Measurements from ENCODE around the gene HSPB6. TPM values are rescaled to one million over a fixed set of nuclear protein-coding genes. Genes with fewer than 3 reads are reported as not detected.

The HSPB6 gene
- polyA plus RNA-seq, 1 donor from 2014 or later: not detected

DNA sequence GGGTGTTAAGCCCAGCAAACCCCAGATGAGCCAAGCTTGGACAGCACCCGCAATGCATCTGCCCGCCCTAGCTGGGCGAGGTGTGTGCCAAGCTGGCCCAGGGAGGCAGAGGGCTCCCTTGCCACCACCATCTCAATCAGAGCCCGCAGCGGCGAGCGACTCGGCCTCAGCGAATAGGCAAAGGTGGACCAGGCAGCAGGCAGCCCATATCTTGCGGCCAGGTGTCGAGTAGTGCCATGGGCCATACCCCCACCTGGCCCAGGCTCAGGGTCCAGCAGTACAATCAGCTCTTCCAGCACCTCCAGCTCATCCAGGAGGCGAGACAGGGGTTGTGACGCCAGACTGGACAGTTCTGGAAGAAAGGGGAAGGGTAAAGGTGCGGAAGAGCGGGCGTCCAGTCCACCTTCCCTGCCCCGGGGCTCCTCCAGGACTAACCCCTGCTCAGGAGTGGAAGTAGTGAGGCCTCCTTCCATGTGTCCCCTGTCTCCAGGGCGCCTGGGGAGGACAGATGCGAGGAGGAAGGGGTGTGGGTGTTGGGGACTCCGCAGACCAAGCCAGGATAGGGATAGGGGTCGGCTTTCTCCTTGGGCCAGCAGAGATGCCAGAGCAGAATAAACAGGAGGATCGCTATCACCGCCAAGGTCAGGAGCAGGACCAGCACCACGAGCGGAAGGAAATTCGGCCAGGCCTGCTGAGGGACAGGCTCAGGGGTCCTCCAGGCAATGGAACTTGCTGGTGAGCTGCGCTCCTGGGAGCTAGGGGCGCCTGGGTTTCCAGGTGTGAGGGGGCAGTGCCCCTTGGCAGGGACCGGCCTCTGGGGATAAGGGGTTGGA is 17.3 kb downstream of the HSPB6 start:
- Mint-ChIP-seq H3K36me3 (peaks cover 7% of the 10 kb centered on the region), H3K4me1 (peaks cover 10 to 29% (median 28%) of the 10 kb centered on the region in 3 donors), H3K27ac (peak overlapping the region in 2 of 3 donors; percentile 35 to 43), H3K9me3 (no peaks in the 10 kb centered on the region), H3K27me3 (no peaks in the 10 kb centered on the region), H3K4me3 (peak overlapping the region; percentile 83 to 95 (median 91))

DNA sequence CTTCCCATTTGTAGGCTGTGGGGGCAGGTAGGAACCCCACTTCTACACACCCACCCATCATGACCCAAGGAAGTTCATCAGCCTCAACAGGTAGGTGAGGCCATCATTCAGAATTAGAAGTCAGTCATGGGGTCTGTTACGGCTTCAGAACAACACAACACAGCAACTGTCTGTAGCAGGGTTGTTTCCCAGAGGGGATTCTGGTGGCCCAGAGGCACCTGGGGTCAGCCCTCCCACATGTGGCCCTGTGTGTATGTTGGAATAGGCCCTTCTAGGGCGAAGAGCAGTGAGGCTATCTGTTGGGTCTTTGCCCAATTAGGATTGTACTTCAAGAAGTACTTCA is 18.0 kb downstream of the HSPB6 start:
- Mint-ChIP-seq H3K4me3 (peak overlapping the region in 3 of 4 donors; percentile 17 to 90 (median 60)), H3K4me1 (peaks cover 10 to 25% (median 23%) of the 10 kb centered on the region in 3 donors), H3K36me3 (peaks cover 6% of the 10 kb centered on the region)

DNA sequence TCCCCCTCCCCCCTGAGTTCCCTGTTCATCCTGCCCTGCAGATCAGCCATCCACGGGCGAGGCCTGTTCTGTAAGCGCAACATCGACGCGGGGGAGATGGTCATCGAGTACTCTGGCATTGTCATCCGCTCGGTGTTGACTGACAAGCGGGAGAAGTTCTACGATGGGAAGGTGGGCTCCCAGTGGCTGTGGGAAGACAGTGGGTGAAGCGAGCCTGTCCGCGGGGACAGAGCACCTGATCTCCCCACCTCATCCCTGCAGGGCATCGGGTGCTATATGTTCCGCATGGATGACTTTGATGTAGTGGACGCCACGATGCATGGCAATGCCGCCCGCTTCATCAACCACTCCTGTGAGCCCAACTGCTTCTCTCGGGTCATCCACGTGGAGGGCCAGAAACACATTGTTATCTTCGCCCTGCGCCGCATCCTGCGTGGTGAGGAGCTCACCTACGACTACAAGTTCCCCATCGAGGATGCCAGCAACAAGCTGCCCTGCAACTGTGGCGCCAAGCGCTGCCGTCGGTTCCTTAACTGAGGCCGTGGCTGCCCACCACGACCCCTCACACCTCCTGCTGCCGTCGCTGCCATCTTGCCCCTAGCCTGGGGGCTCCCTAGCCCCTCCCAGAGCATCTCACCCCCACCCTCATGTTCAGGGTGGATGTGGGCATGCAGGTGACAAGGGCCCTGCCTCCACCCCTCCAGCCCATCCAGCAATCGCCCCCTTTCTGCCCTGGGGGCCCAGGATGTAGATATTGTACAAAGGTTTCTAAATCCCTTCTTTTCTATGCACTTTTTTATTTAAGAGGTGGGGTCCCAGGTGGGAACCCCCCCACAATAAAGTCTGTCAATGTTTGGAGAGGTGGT is 18.6 kb downstream of the HSPB6 start:
- H3K4me3 Mint-ChIP-seq: peak overlapping the region in 2 of 4 donors; percentile 60 to 90
- peaks cover 6% of the 10 kb centered on the region for H3K36me3 Mint-ChIP-seq
- H3K27ac Mint-ChIP-seq: peak overlapping the region in 1 of 3 donors; percentile 43

More for the DNA sequence above, 18.0 kb downstream of the HSPB6 start:
- no peaks in the 10 kb centered on the region for H3K9me3 Mint-ChIP-seq
- no peaks in the 10 kb centered on the region for H3K27me3 Mint-ChIP-seq
- H3K27ac Mint-ChIP-seq: peak overlapping the region in 1 of 3 donors; percentile 43

GRCh38 chr19:35736913-35737886 is 19.6 kb downstream of the HSPB6 start:
- no peaks in the 10 kb centered on the region for H3K27me3 Mint-ChIP-seq
- H3K36me3 Mint-ChIP-seq: peaks cover under 1% of the 10 kb centered on the region
- H3K27ac Mint-ChIP-seq: peak overlapping the region; percentile 24 to 86 (median 82)
- peak overlapping the region in 2 of 4 donors; percentile 33 to 65 for H3K4me3 Mint-ChIP-seq
- peaks cover 5 to 14% (median 13%) of the 10 kb centered on the region in 3 donors for H3K4me1 Mint-ChIP-seq
- no peaks in the 10 kb centered on the region for H3K9me3 Mint-ChIP-seq

More for the DNA sequence above, 18.6 kb downstream of the HSPB6 start:
- H3K9me3 Mint-ChIP-seq: no peaks in the 10 kb centered on the region
- H3K27me3 Mint-ChIP-seq: no peaks in the 10 kb centered on the region
- peaks cover 10 to 22% (median 20%) of the 10 kb centered on the region in 3 donors for H3K4me1 Mint-ChIP-seq

DNA sequence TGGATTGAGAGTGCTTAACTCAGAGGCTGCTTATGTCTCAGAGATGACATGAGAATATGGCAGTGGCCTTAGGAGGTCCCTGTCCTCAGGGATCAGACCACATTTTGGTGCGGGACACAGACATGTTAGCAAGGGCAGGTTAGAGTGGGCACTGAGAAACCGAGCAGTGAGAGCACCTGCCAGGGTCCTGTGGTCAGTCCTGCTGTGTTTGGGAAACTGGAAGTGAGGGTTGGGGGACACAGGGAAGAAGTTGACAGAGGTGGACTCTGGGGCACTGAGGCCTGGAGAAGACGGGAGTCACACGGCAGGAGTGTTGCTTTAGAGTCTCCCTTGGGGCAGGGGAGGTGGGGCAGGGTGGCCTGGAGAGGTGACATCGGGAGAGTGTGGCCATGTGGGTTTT is 21.9 kb downstream of the HSPB6 start:
- peak overlapping the region in 2 of 3 donors; percentile 45 to 53 for H3K27ac Mint-ChIP-seq
- no peaks in the 10 kb centered on the region for H3K9me3 Mint-ChIP-seq
- no peaks in the 10 kb centered on the region for H3K27me3 Mint-ChIP-seq
- H3K4me1 Mint-ChIP-seq: peaks cover 4 to 12% (median 12%) of the 10 kb centered on the region in 3 donors
- H3K36me3 Mint-ChIP-seq: no peaks in the 10 kb centered on the region
- H3K4me3 Mint-ChIP-seq: peak overlapping the region in 1 of 4 donors; percentile 61

DNA sequence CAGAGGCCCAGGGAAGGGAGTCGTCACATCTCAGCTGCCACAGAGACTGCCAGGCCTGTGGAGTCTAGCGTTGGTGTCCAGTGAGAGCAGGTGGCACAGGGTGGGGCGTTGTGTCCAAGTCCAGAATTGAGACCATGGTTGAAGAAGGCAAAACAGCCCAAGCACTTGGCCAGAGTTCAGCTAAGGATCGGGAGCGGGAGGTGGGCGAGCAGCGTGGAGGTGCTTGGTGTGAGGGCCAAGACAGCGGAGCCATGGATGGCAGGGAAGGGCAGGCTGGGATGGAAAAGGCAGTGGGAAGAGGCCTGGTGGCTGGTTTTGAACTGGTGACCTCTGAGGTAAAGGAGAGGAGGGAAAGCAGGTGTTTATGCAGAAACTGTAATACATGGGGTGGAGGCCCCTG is 22.6 kb downstream of the HSPB6 start:
- Mint-ChIP-seq H3K4me3 (peak overlapping the region in 1 of 4 donors; percentile 61), H3K4me1 (peaks cover 4 to 12% (median 9%) of the 10 kb centered on the region in 3 donors), H3K27me3 (no peaks in the 10 kb centered on the region), H3K9me3 (no peaks in the 10 kb centered on the region), H3K36me3 (no peaks in the 10 kb centered on the region), H3K27ac (peak overlapping the region in 2 of 3 donors; percentile 45 to 53)

DNA sequence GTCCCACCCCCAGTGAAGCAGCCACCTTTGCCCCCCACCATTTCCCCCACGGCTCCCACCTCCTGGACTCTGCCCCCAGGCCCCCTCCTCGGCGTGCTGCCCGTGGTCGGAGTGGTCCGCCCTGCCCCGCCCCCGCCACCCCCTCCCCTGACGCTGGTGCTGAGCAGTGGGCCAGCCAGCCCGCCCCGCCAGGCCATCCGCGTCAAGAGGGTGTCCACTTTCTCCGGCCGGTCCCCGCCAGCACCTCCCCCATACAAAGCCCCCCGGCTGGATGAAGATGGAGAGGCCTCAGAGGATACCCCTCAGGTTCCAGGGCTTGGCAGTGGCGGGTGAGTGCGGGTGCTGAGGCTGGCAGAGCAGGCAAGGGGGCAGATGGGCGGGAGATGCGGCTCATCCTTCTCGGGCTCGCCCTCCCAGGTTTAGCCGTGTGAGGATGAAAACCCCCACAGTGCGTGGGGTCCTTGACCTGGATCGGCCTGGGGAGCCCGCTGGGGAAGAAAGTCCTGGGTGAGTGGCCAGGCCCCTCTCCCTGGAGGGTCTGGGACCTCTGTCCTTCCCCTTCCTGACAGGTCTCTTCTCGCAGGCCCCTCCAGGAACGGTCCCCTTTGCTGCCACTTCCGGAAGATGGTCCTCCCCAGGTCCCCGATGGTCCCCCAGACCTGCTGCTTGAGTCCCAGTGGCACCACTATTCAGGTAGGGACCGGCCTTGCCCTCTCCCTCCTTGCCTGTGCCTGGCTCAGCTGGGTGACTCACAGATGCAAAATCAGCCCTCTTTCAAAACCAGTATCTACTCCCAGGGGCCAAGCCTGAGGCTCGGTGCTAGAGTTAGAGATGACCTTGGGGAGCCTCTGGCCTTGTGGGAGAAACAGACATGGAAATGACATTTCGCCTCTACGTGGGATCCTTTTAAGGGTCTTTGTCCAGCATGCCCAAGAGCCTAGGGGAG is 23.4 kb downstream of the HSPB6 start:
- H3K27ac Mint-ChIP-seq: peak overlapping the region in 1 of 3 donors; percentile 53
- no peaks in the 10 kb centered on the region for H3K27me3 Mint-ChIP-seq
- H3K9me3 Mint-ChIP-seq: no peaks in the 10 kb centered on the region
- H3K36me3 Mint-ChIP-seq: no peaks in the 10 kb centered on the region
- H3K4me3 Mint-ChIP-seq: no peak overlapping the region
- peaks cover 4 to 9% (median 9%) of the 10 kb centered on the region in 3 donors for H3K4me1 Mint-ChIP-seq

GRCh38 chr19:35732540-35733179 is 24.2 kb downstream of the HSPB6 start:
- H3K4me1 Mint-ChIP-seq: peaks cover 3 to 9% (median 9%) of the 10 kb centered on the region in 3 donors
- no peaks in the 10 kb centered on the region for H3K27me3 Mint-ChIP-seq
- H3K4me3 Mint-ChIP-seq: no peak overlapping the region
- H3K36me3 Mint-ChIP-seq: peaks cover under 1% of the 10 kb centered on the region
- no peaks in the 10 kb centered on the region for H3K9me3 Mint-ChIP-seq
- no peak overlapping the region for H3K27ac Mint-ChIP-seq

GRCh38 chr19:35731779-35732405 is 24.9 kb downstream of the HSPB6 start:
- Mint-ChIP-seq H3K4me1 (peaks cover 0 to 5% (median 4%) of the 10 kb centered on the region in 3 donors), H3K4me3 (no peak overlapping the region)

DNA sequence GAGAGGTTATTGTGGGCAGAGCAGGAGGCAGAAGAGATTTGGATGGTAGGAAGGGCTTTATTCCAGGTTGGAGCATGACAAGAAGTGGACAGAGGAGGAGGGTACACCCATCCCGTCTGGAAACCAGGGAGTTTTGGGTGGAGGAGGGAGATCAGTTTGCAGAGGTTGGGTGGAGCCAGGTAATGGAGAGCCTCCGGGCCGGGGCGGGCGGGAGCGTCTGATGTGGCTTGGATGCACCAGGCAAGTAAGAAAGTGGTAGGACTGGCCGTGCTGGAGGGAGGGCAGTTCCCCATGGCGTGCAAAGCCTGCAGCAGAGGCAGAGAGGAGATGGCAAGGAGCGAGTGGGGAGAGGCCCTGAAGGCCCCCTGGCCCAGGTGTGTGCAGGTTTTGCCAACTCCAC is 25.5 kb downstream of the HSPB6 start:
- H3K36me3 Mint-ChIP-seq: peaks cover 3% of the 10 kb centered on the region
- no peaks in the 10 kb centered on the region for H3K9me3 Mint-ChIP-seq
- H3K4me3 Mint-ChIP-seq: peak overlapping the region in 1 of 4 donors; percentile 75
- H3K4me1 Mint-ChIP-seq: peaks cover 0 to under 1% (median under 1%) of the 10 kb centered on the region in 3 donors
- no peaks in the 10 kb centered on the region for H3K27me3 Mint-ChIP-seq
- peak overlapping the region in 1 of 3 donors; percentile 95 for H3K27ac Mint-ChIP-seq

More at GRCh38 chr19:35731779-35732405, 24.9 kb downstream of the HSPB6 start:
- Mint-ChIP-seq H3K36me3 (peaks cover 2% of the 10 kb centered on the region), H3K27ac (no peak overlapping the region), H3K27me3 (no peaks in the 10 kb centered on the region), H3K9me3 (no peaks in the 10 kb centered on the region)

GRCh38 chr19:35730326-35730725 is 26.5 kb downstream of the HSPB6 start:
- Mint-ChIP-seq H3K36me3 (peaks cover 4% of the 10 kb centered on the region), H3K4me3 (no peak overlapping the region), H3K9me3 (no peaks in the 10 kb centered on the region), H3K27ac (peak overlapping the region in 1 of 3 donors; percentile 53), H3K27me3 (no peaks in the 10 kb centered on the region), H3K4me1 (no peaks in the 10 kb centered on the region)

- peaks cover 4% of the 10 kb centered on the region for H3K36me3 Mint-ChIP-seq
- no peaks in the 10 kb centered on the region for H3K27me3 Mint-ChIP-seq
- H3K9me3 Mint-ChIP-seq: no peaks in the 10 kb centered on the region
- H3K4me1 Mint-ChIP-seq: no peaks in the 10 kb centered on the region
- H3K4me3 Mint-ChIP-seq: no peak overlapping the region
- H3K27ac Mint-ChIP-seq: no peak overlapping the region
Observed at GRCh38 chr19:35729763-35730162, 27.1 kb downstream of the HSPB6 start.

All from IgD-negative memory B cell (primary cell).